Smooth muscle cell (in vitro differentiated cells): ENCODE data around the gene CD38. TPM values are rescaled to one million over a fixed set of nuclear protein-coding genes. Genes with fewer than 3 reads are reported as not detected.

Source experiments
- DNase-seq: peaks from one replicate; lab custom pipeline; 2025; ENCODE audit not compliant: unreplicated experiment; lab: John Stamatoyannopoulos, UW
- H2AFZ ChIP-seq: fragments of 200-600 bp; sonication (generic); 2 replicates; pipeline ENCODE4 v1.6.0; 2016; ENCODE audit warnings: antibody characterized with exemption, low read depth, mild to moderate bottlenecking
- H3F3A ChIP-seq: fragments of 200-600 bp; sonication (generic); 2 replicates; pipeline ENCODE4 v1.6.0; 2017; ENCODE audit warnings: antibody characterized with exemption, low read depth
- H3K27ac ChIP-seq: fragments of 200-600 bp; sonication (generic); 2 replicates; pipeline ENCODE4 v1.5.1; 2016; ENCODE audit warnings: low read depth, mild to moderate bottlenecking
- H3K27me3 ChIP-seq: fragments of 200-600 bp; sonication (generic); 2 replicates; pipeline ENCODE4 v1.6.1; 2016; ENCODE audit warnings: low read depth, mild to moderate bottlenecking
- H3K36me3 ChIP-seq: fragments of 200-600 bp; sonication (generic); 2 replicates; pipeline ENCODE4 v1.5.1; 2016; ENCODE audit warnings: low read depth
- H3K4me1 ChIP-seq: fragments of 200-600 bp; sonication (generic); 2 replicates; pipeline ENCODE4 v1.5.1; 2016; ENCODE audit warnings: low read depth
- H3K4me2 ChIP-seq: fragments of 200-600 bp; sonication (generic); 2 replicates; pipeline ENCODE4 v1.6.0; 2016; ENCODE audit warnings: mild to moderate bottlenecking
- H3K4me3 ChIP-seq: fragments of 200-600 bp; sonication (generic); 2 replicates; pipeline ENCODE4 v1.5.1; 2016; ENCODE audit warnings: mild to moderate bottlenecking
- H3K79me2 ChIP-seq: fragments of 200-600 bp; sonication (generic); 2 replicates; pipeline ENCODE4 v1.6.0; 2016; ENCODE audit warnings: low read depth, mild to moderate bottlenecking
- H3K9ac ChIP-seq: fragments of 200-600 bp; sonication (generic); 2 replicates; pipeline ENCODE4 v1.6.0; 2016; ENCODE audit warnings: low read depth
- H3K9me3 ChIP-seq: fragments of 200-600 bp; sonication (generic); replicated peaks from 2 replicates; pipeline ENCODE4 v1.5.1; 2016; ENCODE audit warnings: low read depth
- H4K20me1 ChIP-seq: fragments of 200-600 bp; sonication (generic); 2 replicates; pipeline ENCODE4 v1.6.0; 2016; ENCODE audit warnings: low read depth
- CTCF ChIP-seq: fragments of 200-600 bp; sonication (generic); IDR thresholded peaks from 2 replicates; pipeline ENCODE4 v1.5.1; 2017; ENCODE audit warnings: borderline replicate concordance, mild to moderate bottlenecking, antibody characterized with exemption; ENCODE audit not compliant: insufficient read depth, poor library complexity, severe bottlenecking
- WGBS: methylation state at CpG from one replicate; pipeline ENCODE4 v1.1.7; 2016; ENCODE audit warnings: low lambda C conversion rate; 5-methylcytosine and 5-hydroxymethylcytosine counted together
- polyA plus RNA-seq: library from polyadenylated mRNA; unstranded; fragments of >200 nt; fragmentation: Nextera tagmentation; extraction: Ambion mirVana; gene quantifications from 2 replicates; pipeline ENCODE4 v1.2.1, GENCODE V29; 2016
- total RNA-seq: library from RNA; depleted of rRNA; stranded (reverse); fragments of >200 nt; gene quantifications from 2 replicates; pipeline ENCODE4 v1.2.3, GENCODE V29; 2014

CD38 gene
- total and polyA plus RNA-seq, 2 experiments from 2014 or later: not detected

GRCh38 chr4:15848191-15848842, 70.2 kb downstream of the CD38 start:
- TF ChIP-seq CTCF: no peak
- H3K79me2 ChIP-seq: no peaks in the 10 kb centered on the region
- H3K4me3 ChIP-seq: no peak overlapping the region
- no peak for DNase-seq
- no peaks in the 10 kb centered on the region for H4K20me1 ChIP-seq
- H3K9me3 ChIP-seq: no peaks in the 10 kb centered on the region
- WGBS: 89% methylated on average over 10 of the region's 10 CpGs
- H3K4me2 ChIP-seq: no peak overlapping the region
- H3K27me3 ChIP-seq: no peaks in the 10 kb centered on the region
- no peaks in the 10 kb centered on the region for H3K36me3 ChIP-seq
- no peaks in the 10 kb centered on the region for H3K4me1 ChIP-seq
- H3K9ac ChIP-seq: no peak overlapping the region
- H2AFZ ChIP-seq: no peak overlapping the region
- H3K27ac ChIP-seq: no peak overlapping the region
- no peaks in the 10 kb centered on the region for H3F3A ChIP-seq

- Histone ChIP-seq H3K4me3 (no peak overlapping the region), H3K36me3 (no peaks in the 10 kb centered on the region), H3K4me1 (no peaks in the 10 kb centered on the region), H3K4me2 (no peak overlapping the region), H3F3A (no peaks in the 10 kb centered on the region), H3K27me3 (no peaks in the 10 kb centered on the region), H4K20me1 (no peaks in the 10 kb centered on the region), H2AFZ (no peak overlapping the region), H3K9ac (no peak overlapping the region), H3K79me2 (no peaks in the 10 kb centered on the region), H3K9me3 (no peaks in the 10 kb centered on the region), H3K27ac (no peak overlapping the region)
- WGBS: 96% methylated on average over 6 of the region's 6 CpGs
- no peak for DNase-seq
- TF ChIP-seq CTCF: no peak
These were observed 73.8 kb downstream of the CD38 start for GRCh38 chr4:15851969-15852368.

- no peak for DNase-seq
- Histone ChIP-seq H4K20me1 (no peaks in the 10 kb centered on the region), H2AFZ (no peak overlapping the region), H3K27ac (no peak overlapping the region), H3K4me3 (no peak overlapping the region), H3K27me3 (no peaks in the 10 kb centered on the region), H3K4me1 (no peaks in the 10 kb centered on the region), H3K9ac (no peak overlapping the region), H3K9me3 (no peaks in the 10 kb centered on the region), H3F3A (no peaks in the 10 kb centered on the region), H3K36me3 (no peaks in the 10 kb centered on the region), H3K79me2 (no peaks in the 10 kb centered on the region), H3K4me2 (no peak overlapping the region)
- TF ChIP-seq CTCF: no peak
- WGBS: 77% methylated on average over 9 of the region's 9 CpGs
These were observed 74.4 kb downstream of the CD38 start for GRCh38 chr4:15852524-15852923.

GRCh38 chr4:15853345-15853744, 75.2 kb downstream of the CD38 start:
- Histone ChIP-seq H3K79me2 (no peaks in the 10 kb centered on the region), H3K9me3 (no peaks in the 10 kb centered on the region), H3K4me1 (no peaks in the 10 kb centered on the region), H3K27ac (no peak overlapping the region), H3K36me3 (no peaks in the 10 kb centered on the region), H3K27me3 (no peaks in the 10 kb centered on the region), H3F3A (no peaks in the 10 kb centered on the region), H3K4me2 (no peak overlapping the region), H4K20me1 (no peaks in the 10 kb centered on the region), H3K9ac (no peak overlapping the region), H3K4me3 (no peak overlapping the region), H2AFZ (no peak overlapping the region)
- 95% methylated on average over 5 of the region's 5 CpGs for WGBS
- no peak for TF ChIP-seq CTCF
- DNase-seq: no peak
